ENCODE measurements around the gene HEMGN.

GRCh38 chr9:97978371-97979130, 40.6 kb upstream of the HEMGN start:
- no peak for TF ChIP-seq RAD21 (conservative IDR thresholded peaks at IDR 0.05)
- TF ChIP-seq, protein P1, sequence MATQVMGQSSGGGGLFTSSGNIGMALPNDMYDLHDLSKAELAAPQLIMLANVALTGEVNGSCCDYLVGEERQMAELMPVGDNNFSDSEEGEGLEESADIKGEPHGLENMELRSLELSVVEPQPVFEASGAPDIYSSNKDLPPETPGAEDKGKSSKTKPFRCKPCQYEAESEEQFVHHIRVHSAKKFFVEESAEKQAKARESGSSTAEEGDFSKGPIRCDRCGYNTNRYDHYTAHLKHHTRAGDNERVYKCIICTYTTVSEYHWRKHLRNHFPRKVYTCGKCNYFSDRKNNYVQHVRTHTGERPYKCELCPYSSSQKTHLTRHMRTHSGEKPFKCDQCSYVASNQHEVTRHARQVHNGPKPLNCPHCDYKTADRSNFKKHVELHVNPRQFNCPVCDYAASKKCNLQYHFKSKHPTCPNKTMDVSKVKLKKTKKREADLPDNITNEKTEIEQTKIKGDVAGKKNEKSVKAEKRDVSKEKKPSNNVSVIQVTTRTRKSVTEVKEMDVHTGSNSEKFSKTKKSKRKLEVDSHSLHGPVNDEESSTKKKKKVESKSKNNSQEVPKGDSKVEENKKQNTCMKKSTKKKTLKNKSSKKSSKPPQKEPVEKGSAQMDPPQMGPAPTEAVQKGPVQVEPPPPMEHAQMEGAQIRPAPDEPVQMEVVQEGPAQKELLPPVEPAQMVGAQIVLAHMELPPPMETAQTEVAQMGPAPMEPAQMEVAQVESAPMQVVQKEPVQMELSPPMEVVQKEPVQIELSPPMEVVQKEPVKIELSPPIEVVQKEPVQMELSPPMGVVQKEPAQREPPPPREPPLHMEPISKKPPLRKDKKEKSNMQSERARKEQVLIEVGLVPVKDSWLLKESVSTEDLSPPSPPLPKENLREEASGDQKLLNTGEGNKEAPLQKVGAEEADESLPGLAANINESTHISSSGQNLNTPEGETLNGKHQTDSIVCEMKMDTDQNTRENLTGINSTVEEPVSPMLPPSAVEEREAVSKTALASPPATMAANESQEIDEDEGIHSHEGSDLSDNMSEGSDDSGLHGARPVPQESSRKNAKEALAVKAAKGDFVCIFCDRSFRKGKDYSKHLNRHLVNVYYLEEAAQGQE (IDR thresholded peaks at IDR 0.05; ENCODE audit: borderline replicate concordance): no peak
